Lower lobe of right lung (tissue), 2 donors: Measurements from ENCODE around the gene DARS2. TPM values are rescaled to one million over a fixed set of nuclear protein-coding genes. Genes with fewer than 3 reads are reported as not detected.

ENCODE experiments used
- ATAC-seq, 2 donors: fragments of 200-7000 bp; cut with Tn5 transposase; one replicate each; pipeline ENCODE4 v1.9.1; 2020 to 2022; ENCODE audit warnings: mild to moderate bottlenecking in 2 of 2, moderate library complexity in 2 of 2
- DNase-seq: peaks from one replicate; pipeline ENCODE4 v3.0.0-alpha.2; 2020
- H3K27ac ChIP-seq: fragments of 200-600 bp; one replicate; pipeline ENCODE4 v1.8.0; 2022
- H3K27me3 ChIP-seq: fragments of 200-600 bp; one replicate; pipeline ENCODE4 v1.8.0; 2022; ENCODE audit warnings: low read depth
- H3K36me3 ChIP-seq: fragments of 200-600 bp; one replicate; pipeline ENCODE4 v1.8.0; 2022; ENCODE audit warnings: mild to moderate bottlenecking
- H3K4me1 ChIP-seq: fragments of 200-600 bp; one replicate; pipeline ENCODE4 v1.8.0; 2022
- H3K4me3 ChIP-seq: fragments of 200-600 bp; one replicate; pipeline ENCODE4 v1.8.0; 2022; ENCODE audit warnings: mild to moderate bottlenecking
- H3K9me3 ChIP-seq: fragments of 200-600 bp; one replicate; pipeline ENCODE4 v1.8.0; 2022
- CTCF ChIP-seq: fragments of 200-600 bp; IDR thresholded peaks from one replicate; pipeline ENCODE4 v1.8.0; 2022; ENCODE audit warnings: antibody characterized with exemption, mild to moderate bottlenecking
- intact Hi-C: fragments of 100-400 bp; cut with DNase I; formaldehyde crosslinking; loops from one replicate; pipeline ENCODE4 v1.11.0; 2022
- total RNA-seq: library from RNA; stranded (reverse); fragmentation: NEBNext Ultra II Directional; extraction: Animal tissue kit (Norgen Biotek cat#: 25700); gene quantifications from one replicate; pipeline ENCODE4 v1.2.1, GENCODE V29; 2021
- donor health status: DM: no; HTN: yes; CAD: no; lungs with severe emphysema.

The DARS2 gene
- total RNA-seq, 1 donor from 2014 or later, result 17.1 TPM

- no peaks in the 10 kb centered on the region for H3K9me3 ChIP-seq
- no peaks in the 10 kb centered on the region for H3K27me3 ChIP-seq
- H3K36me3 ChIP-seq, result peaks cover 26% of the 10 kb centered on the region
- H3K4me3 ChIP-seq, result no peak overlapping the region
- TF ChIP-seq CTCF, result no peak
- intact Hi-C loops, result no loop called here
- no peak for DNase-seq
- H3K27ac ChIP-seq, result no peak overlapping the region
- ATAC-seq, result no peak
- H3K4me1 ChIP-seq, result no peaks in the 10 kb centered on the region
Measured at GRCh38 chr1:173886746-173887611, 62.5 kb downstream of the DARS2 start.

- TF ChIP-seq CTCF, result no peak
- intact Hi-C loops, result no loop called here
- no peaks in the 10 kb centered on the region for H3K4me1 ChIP-seq
Measured at GRCh38 chr1:173887627-173888026, 63.2 kb downstream of the DARS2 start.

GRCh38 chr1:173888749-173889148, 64.3 kb downstream of the DARS2 start:
- TF ChIP-seq CTCF, result no peak
- Histone ChIP-seq H3K4me1 (no peaks in the 10 kb centered on the region), H3K9me3 (no peaks in the 10 kb centered on the region), H3K36me3 (peaks cover 26% of the 10 kb centered on the region), H3K4me3 (no peak overlapping the region), H3K27ac (no peak overlapping the region), H3K27me3 (no peaks in the 10 kb centered on the region)
- DNase-seq (no peak), ATAC-seq (no peak)
- intact Hi-C loops, result no loop called here

More at GRCh38 chr1:173887627-173888026, 63.2 kb downstream of the DARS2 start:
- Histone ChIP-seq H3K27ac (no peak overlapping the region), H3K9me3 (no peaks in the 10 kb centered on the region), H3K36me3 (peaks cover 26% of the 10 kb centered on the region), H3K4me3 (no peak overlapping the region), H3K27me3 (no peaks in the 10 kb centered on the region)
- no peak for ATAC-seq
- DNase-seq, result no peak

- intact Hi-C loops, result no loop called here
- no peaks in the 10 kb centered on the region for H3K27me3 ChIP-seq
- H3K9me3 ChIP-seq, result no peaks in the 10 kb centered on the region
- no peak overlapping the region for H3K4me3 ChIP-seq
- no peaks in the 10 kb centered on the region for H3K4me1 ChIP-seq
- no peak for ATAC-seq
- no peak for TF ChIP-seq CTCF
- no peak for DNase-seq
- H3K27ac ChIP-seq, result no peak overlapping the region
- H3K36me3 ChIP-seq, result peaks cover 28% of the 10 kb centered on the region
Measured at GRCh38 chr1:173889885-173890284, 65.4 kb downstream of the DARS2 start.

- Histone ChIP-seq H3K27ac (no peak overlapping the region), H3K27me3 (no peaks in the 10 kb centered on the region), H3K4me1 (no peaks in the 10 kb centered on the region), H3K4me3 (no peak overlapping the region), H3K36me3 (peaks cover 11% of the 10 kb centered on the region), H3K9me3 (no peaks in the 10 kb centered on the region)
- DNase-seq, result no peak
- no peak for ATAC-seq
- TF ChIP-seq CTCF, result no peak
- intact Hi-C loops, result no loop called here
Measured at GRCh38 chr1:173893611-173894010, 69.1 kb downstream of the DARS2 start.
